Embryonic facial prominence (tissue), 1 donor: Measurements from ENCODE around the gene SBF2.
A peak's percentile ranks its signal among the peaks of the same experiment; 100 is the strongest.
"Not testable (repeated sequence)": the region's sequence is repeated elsewhere in the genome, so short reads cannot be mapped to it uniquely, and the experiment has no call there.

ENCODE experiments used
- DNase-seq: peaks from one replicate; pipeline ENCODE4 v3.0.0-alpha.2; 2016; ENCODE audit errors: extremely low spot score

The SBF2 gene

GRCh38 chr11:10267821-10268220 lies 26.2 kb downstream of the SBF2 start:
- no peak for DNase-seq

GRCh38 chr11:10265936-10266335 lies 28.1 kb downstream of the SBF2 start:
- DNase-seq = no peak

GRCh38 chr11:10264716-10265115 lies 29.3 kb downstream of the SBF2 start:
- DNase-seq = not testable (repeated sequence)

- no peak for DNase-seq
Measured at GRCh38 chr11:10263929-10264328, 30.1 kb downstream of the SBF2 start.

GRCh38 chr11:10261821-10262220 lies 32.2 kb downstream of the SBF2 start:
- DNase-seq = no peak

- no peak for DNase-seq
Measured at GRCh38 chr11:10257478-10257877, 36.5 kb downstream of the SBF2 start.

GRCh38 chr11:10255388-10256125 lies 38.5 kb downstream of the SBF2 start:
- DNase-seq = no peak

- DNase-seq = not testable (repeated sequence)
Measured at GRCh38 chr11:10249448-10250131, 44.4 kb downstream of the SBF2 start.

- DNase-seq = no peak
Measured at GRCh38 chr11:10247011-10247410, 47.0 kb downstream of the SBF2 start.

- DNase-seq = no peak
Measured at GRCh38 chr11:10243896-10244575, 50.0 kb downstream of the SBF2 start.

- DNase-seq = no peak
Measured at GRCh38 chr11:10236840-10237239, 57.2 kb downstream of the SBF2 start.

GRCh38 chr11:10233581-10233980 lies 60.4 kb downstream of the SBF2 start:
- DNase-seq = no peak

- DNase-seq = no peak
Measured at GRCh38 chr11:10232756-10233155, 61.3 kb downstream of the SBF2 start.

- not testable (repeated sequence) for DNase-seq
Measured at GRCh38 chr11:10231803-10232202, 62.2 kb downstream of the SBF2 start.

GRCh38 chr11:10225553-10225952 lies 68.5 kb downstream of the SBF2 start:
- no peak for DNase-seq

GRCh38 chr11:10222399-10222798 lies 71.6 kb downstream of the SBF2 start:
- DNase-seq = no peak

- no peak for DNase-seq
Measured at GRCh38 chr11:10221342-10221741, 72.7 kb downstream of the SBF2 start.

- DNase-seq = no peak
Measured at GRCh38 chr11:10211470-10211869, 82.5 kb downstream of the SBF2 start.

- no peak for DNase-seq
Measured at GRCh38 chr11:10209326-10209725, 84.7 kb downstream of the SBF2 start.

GRCh38 chr11:10208131-10208575 lies 85.9 kb downstream of the SBF2 start:
- peak; percentile 11 for DNase-seq

GRCh38 chr11:10205928-10206327 lies 88.1 kb downstream of the SBF2 start:
- DNase-seq = no peak

- DNase-seq = no peak
Measured at GRCh38 chr11:10204021-10204420, 90.0 kb downstream of the SBF2 start.

- DNase-seq = no peak
Measured at GRCh38 chr11:10201343-10201742, 92.7 kb downstream of the SBF2 start.
